ENCODE results near the gene ELAC2.
A peak's percentile ranks its signal among the peaks of the same experiment; 100 is the strongest.

Gene ELAC2, protein sequence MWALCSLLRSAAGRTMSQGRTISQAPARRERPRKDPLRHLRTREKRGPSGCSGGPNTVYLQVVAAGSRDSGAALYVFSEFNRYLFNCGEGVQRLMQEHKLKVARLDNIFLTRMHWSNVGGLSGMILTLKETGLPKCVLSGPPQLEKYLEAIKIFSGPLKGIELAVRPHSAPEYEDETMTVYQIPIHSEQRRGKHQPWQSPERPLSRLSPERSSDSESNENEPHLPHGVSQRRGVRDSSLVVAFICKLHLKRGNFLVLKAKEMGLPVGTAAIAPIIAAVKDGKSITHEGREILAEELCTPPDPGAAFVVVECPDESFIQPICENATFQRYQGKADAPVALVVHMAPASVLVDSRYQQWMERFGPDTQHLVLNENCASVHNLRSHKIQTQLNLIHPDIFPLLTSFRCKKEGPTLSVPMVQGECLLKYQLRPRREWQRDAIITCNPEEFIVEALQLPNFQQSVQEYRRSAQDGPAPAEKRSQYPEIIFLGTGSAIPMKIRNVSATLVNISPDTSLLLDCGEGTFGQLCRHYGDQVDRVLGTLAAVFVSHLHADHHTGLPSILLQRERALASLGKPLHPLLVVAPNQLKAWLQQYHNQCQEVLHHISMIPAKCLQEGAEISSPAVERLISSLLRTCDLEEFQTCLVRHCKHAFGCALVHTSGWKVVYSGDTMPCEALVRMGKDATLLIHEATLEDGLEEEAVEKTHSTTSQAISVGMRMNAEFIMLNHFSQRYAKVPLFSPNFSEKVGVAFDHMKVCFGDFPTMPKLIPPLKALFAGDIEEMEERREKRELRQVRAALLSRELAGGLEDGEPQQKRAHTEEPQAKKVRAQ

GRCh38 chr17:13017655-13018459, at the start of gene ELAC2:
ELAC2 (minus strand) TSS chr17:13018027; CDS start chr17:13017947, 80 bp downstream.
- FAIRE-seq = peak; percentile 96

- FAIRE-seq = no peak
Measured at GRCh38 chr17:13065032-13065431, 47.2 kb upstream of the ELAC2 start.

DNA sequence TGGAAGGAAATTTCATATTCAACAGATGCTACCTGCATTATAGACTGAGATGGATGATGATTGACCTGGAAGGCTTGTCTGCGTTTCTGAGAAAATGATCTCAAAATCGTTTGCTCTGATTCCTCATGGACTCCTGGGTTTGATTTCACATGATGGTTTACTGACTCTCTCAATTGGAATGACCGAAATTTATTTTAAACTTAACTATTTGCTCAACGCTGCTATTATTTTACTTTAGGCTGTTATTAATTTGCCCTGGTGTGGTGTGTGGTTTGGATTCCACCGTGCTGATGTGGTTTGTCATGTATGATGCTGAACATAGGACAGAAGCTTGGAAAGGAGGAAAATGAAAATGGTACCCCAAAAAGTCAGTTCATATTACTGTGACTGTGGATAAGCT, 37.3 kb upstream of the ELAC2 start:
- FAIRE-seq = no peak

DNA sequence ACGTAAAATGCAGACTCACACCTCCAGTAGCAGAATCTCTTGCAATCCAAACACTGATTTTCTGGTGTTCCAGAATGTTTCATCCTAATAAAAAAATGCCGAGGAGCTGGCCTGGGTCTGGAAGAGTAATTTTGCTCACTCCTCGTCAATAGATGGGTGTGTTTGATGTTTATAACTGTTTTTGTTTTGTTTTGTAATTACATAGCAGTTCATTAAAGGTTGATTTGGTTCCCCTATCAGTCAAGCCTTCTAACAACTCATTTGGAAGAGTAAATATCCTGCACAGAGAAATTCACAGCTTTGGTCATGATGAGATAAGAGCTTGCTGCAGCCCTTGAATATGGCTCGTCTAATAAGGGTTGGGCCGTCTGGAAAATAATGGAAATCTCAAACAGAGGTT, 36.8 kb upstream of the ELAC2 start:
- no peak for FAIRE-seq

DNA sequence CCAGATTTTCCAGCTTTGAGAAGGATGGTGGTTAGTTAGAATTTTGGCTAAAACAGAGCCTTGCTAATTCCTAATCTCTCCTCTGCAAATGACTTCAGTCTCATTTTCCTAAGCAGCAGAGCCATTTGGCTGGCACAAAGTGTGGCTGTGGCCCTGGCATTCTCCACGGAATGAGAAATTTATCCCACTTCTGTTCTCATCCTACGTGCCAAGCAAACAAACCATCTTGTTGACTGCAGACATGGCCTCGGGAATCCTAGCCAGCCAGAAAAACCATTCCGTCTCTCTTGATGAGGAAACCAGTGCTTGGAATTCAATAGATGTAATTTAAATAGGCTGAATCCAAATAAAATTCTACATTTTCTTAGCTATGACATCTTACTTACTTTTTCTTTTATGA, 34.1 kb upstream of the ELAC2 start:
- FAIRE-seq = no peak

GRCh38 chr17:13047011-13047606, 29.3 kb upstream of the ELAC2 start:
- no peak for FAIRE-seq

DNA sequence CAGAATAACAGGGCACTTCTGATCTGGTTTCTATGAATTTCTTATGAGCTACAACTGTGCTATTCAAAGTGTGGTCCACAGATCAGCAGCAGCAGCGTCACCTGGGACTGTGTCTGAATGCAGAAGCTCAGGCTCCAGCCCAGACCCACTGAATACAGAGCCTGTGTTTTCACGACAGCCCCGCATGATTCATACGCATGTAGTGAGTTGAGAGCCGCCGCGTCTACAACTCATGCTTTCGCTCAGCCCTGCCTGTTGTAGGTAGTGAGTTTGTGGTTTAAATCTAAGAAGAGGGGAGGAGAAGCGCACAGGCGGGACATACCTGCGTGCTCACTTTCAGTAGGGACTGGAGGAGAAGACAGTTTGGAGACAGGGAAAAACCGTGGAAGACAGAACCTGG, 28.5 kb upstream of the ELAC2 start:
- no peak for FAIRE-seq

GRCh38 chr17:13044572-13045065, 26.8 kb upstream of the ELAC2 start:
- no peak for FAIRE-seq

DNA sequence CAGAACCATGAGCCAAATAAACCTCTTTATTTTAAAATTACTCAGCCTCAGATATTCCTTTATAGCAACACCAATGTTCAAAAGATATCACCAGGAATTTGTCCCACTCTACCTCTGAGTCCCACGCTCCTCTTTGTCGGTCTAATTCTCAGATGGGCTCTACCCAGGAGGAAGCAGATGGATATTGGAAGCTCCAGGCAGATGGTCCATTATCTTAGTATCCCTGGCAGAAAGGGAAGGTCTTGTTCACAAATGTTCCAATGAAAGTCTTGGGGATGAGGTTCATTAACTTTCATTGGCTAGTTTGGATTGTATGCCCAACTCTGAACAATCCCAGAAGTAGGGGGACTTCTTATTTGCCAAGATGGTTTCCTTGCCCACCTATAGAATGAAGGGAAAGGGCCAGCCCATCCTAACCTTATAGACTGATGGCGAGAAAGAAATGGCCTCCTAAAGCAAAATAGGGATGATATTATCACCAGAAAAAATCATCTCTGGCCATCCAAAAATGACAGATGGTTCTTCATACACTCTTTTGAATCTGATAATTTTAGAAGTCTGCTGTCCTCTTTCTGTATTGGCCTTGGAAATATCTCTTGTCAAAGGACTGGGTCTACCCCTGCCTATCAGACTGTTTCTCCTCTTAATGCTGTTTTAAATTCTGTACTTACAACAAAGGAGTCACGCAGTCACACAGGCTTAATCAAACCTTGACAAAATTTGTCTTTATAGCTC, 21.3 kb upstream of the ELAC2 start:
- FAIRE-seq = no peak

DNA sequence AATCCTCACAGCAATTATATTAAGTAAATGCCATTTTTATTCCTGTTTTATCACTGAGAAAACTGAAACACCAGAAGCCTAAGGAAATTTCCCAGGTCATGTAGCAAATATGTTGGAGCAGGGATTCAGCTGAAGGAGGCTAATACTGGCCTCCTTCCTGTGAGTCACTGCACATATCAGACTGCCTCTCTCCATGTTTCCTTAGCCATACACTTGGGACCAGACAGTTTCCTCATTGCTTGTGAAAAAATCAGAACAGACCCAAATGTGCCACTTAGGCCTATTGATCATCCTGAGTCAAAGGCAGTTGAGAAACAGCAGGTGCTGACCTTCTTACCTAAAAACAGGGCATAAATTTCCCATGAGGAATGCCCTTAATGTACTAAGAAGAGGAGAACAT, 18.9 kb upstream of the ELAC2 start:
- FAIRE-seq = no peak

- no peak for FAIRE-seq
Measured at GRCh38 chr17:13035420-13035819, 17.6 kb upstream of the ELAC2 start.

DNA sequence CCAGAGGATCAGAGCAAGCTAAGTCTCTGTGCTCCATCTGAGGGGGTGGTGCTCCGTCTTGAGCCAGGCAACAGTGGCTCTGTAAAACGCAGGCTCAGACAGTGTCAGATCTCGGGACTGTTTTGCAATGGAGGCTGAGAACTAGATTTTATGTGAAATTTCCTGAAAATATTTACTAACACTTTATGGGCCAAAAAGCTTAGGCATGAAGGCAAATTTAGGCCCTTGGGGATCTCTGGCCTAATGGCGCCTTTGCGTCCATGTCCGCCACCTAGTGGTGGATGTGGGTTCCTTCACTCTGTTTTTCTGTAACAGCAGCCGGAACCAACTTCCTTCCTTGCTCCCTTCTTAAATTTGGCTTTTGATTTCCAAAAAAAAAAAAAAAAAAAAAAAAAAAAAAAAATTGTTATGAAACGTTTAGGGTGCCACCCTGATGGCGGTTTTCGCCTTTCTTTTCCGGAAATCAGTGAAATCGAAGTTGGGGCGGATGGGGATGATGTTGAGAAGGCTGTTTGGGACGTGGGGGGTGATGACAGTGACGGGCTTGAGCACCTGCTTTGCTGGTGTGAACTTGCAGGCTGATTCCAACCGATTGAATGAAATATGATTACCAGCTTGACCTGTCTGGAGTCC, 14.0 kb upstream of the ELAC2 start:
- FAIRE-seq = no peak

DNA sequence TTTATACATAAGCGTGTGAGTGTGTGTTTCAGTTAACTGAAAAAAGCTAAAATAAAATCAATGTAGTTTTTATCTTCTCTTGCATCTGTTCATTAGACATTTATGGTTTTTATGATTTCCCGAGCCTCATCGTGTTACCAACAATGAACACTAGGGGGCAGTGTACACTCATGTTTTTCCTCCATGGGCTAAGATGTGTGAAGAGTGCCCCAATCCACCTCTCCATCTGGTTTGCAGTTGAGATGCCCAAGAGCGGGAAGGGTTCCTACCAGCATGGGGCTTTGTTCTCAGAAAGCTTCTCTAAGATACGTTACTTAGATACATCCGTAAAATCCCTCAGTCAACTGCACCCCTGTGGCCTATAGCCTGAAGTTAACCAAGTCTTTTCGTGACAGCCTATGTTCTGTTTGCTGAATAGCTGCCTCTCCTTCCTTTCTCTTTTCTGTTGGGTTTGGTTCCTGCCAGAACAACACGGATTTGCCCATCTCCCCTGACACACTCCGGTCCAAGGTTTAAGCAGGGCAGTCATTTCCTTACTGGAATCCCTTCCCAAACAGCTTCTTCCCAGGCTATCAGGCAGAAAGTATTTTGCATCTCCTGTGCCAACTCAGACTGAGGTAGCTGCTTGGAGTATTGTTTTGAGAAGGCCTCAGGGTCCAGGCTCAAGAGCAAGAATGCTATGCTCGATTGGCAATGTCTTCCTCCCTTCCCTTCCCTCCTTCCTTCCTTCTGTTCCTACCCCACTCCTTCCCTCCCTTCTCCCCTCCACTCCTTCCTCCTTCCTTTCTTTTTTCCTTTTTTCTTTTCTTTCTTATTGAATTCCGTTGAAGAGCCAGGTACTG, 12.9 kb upstream of the ELAC2 start:
- peak; percentile 15 for FAIRE-seq

DNA sequence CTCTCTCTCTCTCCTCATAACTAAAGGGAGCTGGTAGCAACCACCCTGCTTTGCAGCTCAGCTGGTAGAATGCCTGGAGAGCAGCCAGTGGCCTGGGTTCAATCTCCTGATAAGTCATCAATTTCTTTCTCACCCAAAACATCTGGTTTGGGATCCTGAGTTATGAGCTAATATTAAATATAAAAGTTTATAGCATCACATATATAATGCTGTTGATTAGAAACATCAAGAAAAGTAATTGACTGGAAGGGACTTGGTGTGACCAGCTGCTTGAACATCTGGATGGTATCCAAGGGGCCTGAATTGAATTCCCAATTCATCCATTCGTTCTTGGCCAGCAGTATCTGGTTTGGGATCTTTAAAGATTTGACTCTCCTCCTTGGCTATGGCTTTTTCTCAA, 12.2 kb upstream of the ELAC2 start:
- FAIRE-seq = no peak

GRCh38 chr17:13029340-13029739, 11.5 kb upstream of the ELAC2 start:
- FAIRE-seq = no peak

- FAIRE-seq = no peak
Measured at GRCh38 chr17:13027246-13027645, 9.4 kb upstream of the ELAC2 start.

GRCh38 chr17:13025687-13026086, 7.9 kb upstream of the ELAC2 start:
- no peak for FAIRE-seq

- no peak for FAIRE-seq
Measured at GRCh38 chr17:13025258-13025627, 7.4 kb upstream of the ELAC2 start.

DNA sequence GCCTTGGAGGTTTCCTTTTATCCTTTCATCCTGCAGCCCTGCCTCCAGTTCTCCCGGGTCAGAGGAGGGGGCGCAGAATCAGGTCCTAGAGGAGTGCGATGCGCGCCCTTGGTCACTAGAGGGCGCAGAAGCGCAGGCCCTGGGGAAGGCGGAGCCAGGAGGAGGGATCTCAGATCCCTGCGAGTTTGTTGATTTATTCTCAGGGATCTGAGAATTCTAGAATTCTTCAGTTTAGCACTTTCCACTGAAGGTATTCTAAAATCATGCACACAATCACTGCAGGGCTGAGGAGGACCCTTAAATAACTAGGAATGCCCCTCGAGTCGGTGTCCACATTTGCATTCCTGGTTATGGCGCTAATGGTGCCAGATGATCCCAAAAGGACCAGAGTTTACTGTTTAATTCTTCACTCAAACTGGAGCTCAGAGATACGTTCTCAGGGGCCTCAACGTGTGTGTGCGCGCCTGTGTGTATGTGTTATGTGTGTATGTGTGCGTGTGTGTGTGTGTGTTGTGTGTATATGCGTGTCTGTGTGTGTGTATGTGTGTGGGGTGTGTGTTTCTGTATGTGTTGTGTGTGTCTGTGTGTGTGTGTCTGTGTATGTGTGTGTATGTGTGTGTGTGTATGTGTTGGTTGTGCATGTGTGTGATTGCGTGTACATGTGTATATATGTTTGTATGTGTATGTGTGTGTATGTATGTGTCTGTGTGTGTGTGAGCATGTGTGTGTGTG, 6.9 kb upstream of the ELAC2 start:
- FAIRE-seq = no peak

- FAIRE-seq = no peak
Measured at GRCh38 chr17:13024016-13024415, 6.2 kb upstream of the ELAC2 start.
